Stimulated activated CD4-positive, alpha-beta T cell treated with anti-CD3 and anti-CD28 coated beads, Interleukin-4, amount 100 ng/mL, for 4 hours (primary cell): ENCODE results near the gene GPM6B.

Source experiments
- DNase-seq, 2 experiments: peaks; one replicate each; pipeline ENCODE4 v3.0.0-alpha.2; 2020

The GPM6B gene

GRCh38 chrX:13816643-13817627 is at the start of gene GPM6B:
GPM6B (minus strand) TSS chrX:13817093; CDS start chrX:13816904, 189 bp downstream.
- DNase-seq: no peak

- no peak for DNase-seq
Observed at GRCh38 chrX:13864264-13864663, 47.4 kb upstream of the GPM6B start.

GRCh38 chrX:13863324-13863723 is 46.4 kb upstream of the GPM6B start:
- no peak for DNase-seq

GRCh38 chrX:13859724-13860123 is 42.8 kb upstream of the GPM6B start:
- no peak for DNase-seq

DNA sequence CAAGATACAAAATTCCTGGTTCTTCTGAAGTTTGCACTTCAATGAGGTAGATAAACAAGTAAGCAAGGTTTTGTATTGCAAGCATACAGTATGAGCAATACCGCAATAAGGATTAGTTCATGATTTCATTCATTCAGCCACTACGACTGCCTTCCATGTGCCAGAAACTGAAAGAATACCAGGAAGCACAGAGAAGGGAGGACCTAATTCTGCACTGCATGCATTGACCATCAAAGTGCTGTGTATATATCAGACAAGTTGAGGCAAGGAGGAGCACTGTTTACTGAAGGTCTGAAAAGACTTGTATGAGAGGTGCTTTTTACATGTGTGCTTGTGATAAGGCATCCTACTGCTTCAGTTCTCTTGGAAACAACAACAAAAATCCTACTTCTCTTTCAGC is 40.9 kb upstream of the GPM6B start:
- no peak for DNase-seq

DNA sequence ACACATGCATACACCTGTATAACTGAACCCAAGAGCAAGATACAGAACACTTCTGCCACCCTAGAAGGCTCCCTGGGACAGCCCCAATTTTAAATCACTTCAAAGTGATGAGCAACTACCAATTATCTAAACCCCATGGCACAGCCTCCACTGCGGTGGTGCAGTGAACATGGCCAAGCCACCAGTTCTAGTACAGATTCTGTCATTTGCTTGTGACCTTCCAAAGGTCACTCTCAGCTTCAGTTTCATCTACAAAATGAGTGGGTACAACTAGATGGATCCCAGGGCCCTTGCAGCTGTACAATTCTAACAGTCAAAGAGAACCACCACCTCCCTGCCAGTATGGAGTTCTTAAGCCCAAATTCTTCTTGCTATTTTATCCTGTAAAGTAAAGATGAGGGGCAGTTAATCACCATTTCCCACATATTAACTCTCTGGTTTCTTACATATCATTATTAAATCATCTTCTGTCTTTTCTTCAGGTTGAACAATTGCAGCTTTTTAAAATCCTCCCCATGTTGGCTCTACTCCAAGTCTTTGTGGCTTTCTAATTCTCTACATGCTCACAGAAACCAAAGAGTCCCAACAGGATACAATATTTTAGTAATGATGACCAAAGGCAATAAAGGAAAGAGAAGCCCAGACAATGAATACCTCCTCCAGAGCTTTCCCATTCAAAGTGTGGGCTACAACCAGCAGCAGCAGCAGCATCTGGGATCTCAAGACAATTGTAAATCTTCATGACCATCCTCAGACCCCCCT is 39.0 kb upstream of the GPM6B start:
- no peak for DNase-seq

DNA sequence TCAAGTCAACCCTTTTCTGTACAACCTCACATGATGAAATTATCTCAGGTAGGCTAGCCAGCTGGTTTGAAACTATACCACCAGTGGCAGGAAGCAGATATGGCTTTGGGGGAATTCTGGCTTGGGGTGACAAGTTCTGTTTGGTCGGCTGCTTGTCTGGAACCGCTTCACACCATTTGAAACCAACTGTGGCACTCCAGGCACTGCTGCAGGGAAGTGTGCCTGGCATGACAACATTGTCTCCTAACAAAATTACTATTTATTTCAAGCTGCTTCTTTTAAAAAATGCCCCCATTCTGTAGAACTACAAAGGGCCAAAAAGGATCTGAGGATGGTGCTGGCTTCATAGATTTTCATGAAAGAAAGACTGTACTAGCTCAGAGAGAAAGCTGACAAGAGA is 37.1 kb upstream of the GPM6B start:
- DNase-seq: no peak

GRCh38 chrX:13852001-13852695 is 35.3 kb upstream of the GPM6B start:
- no peak for DNase-seq

- DNase-seq: no peak
Observed at GRCh38 chrX:13845721-13846378, 29.0 kb upstream of the GPM6B start.

DNA sequence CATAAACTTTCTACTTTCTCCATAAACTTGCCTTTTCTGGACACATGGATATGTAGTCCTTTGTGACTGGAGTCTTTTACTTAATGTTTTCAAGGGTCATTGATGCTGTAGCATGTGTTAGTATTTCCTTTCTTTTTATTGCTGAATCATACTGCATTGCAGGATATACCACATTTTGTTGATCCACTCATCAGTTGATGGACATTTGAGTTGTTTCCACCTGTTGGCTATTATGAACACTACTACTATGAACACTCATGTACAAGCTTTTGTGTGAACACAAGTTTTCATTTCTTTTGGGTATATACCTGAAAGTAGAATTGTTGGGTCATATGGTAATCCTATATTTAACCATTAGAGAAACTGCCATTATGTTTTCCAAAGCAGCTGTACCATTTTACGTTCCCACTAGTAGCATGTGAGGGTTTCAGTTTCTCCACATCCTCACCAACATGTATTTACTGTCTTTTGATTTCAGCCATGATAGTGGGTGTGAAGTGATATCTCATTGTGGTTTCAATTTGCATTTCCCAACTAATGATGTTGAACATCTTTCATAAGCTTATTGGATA is 26.3 kb upstream of the GPM6B start:
- no peak for DNase-seq

DNA sequence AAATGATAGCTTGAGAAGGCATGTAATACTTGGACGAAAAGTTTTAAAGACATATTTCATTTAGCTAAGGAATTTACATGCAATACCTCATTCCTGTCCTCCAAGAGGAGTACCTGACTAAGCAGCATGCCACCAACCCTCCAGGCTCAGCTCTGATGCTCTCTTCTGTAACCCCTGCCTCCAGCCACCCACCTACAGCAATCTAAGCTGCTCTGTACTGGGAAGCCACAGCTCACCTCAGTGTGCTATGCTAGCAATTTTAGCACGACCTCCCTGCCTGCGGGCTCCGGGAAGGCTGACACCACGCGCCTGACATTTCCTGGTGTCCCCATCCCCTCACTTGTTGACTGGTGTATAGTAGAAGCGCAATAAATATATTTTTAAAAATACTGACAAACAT is 23.2 kb upstream of the GPM6B start:
- no peak for DNase-seq

- no peak for DNase-seq
Observed at GRCh38 chrX:13837290-13837745, 20.4 kb upstream of the GPM6B start.

DNA sequence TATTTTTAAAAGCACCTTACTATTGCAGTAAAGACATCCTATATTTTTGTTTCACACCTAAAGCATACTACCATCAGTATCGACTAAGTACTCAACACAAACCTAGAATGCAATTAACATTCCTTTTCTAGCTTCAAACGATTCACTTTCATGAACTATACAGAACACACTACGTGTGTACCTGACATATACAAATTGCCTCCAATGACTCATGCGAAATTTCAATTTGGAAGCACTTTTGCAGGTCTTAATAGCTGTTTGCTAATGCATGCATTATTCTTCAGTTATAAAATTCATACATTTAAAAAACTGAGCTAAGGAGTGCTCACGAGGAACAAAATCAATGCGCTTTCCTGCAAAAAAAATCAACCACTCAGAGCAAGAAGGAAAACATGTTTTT is 19.7 kb upstream of the GPM6B start:
- no peak for DNase-seq

DNA sequence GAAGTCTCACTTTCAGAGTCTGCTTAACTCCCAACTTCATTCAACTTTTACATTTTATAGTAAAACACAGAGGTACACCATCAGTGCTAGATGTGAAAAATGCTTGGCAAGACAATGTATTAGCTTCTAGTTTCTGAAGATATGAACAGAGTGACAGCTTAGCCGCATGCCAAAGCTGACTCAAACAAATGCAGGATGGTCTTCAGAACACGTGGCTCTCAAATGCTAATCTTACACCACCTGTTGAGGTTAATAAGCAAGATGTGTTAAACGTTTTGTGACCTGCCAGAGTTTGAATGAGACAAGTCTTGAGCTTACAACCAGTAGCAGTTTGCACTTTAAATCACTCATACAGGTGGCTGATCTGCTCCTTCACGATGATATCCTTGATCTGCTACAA is 18.9 kb upstream of the GPM6B start:
- DNase-seq: no peak

- no peak for DNase-seq
Observed at GRCh38 chrX:13834355-13834754, 17.5 kb upstream of the GPM6B start.

- no peak for DNase-seq
Observed at GRCh38 chrX:13829983-13830382, 13.1 kb upstream of the GPM6B start.

DNA sequence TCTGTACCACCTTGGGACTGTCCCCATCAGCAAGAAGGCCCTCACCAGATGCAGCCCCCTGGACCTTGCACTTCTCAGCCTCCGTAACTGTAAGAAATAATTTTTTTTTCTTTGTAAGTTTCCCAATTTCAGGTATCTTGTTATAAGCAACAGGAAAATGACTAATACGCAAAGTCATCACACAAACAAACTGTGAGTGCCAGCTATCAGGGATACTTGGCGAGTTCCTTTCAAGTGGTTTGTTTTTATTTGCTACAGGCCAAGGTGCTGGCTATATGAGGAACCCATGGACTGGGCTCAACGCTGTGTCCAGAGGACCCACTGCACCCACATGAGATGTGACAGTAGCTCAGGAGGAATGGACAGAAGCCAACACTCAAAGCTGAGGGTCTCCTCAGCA is 11.5 kb upstream of the GPM6B start:
- no peak for DNase-seq

DNA sequence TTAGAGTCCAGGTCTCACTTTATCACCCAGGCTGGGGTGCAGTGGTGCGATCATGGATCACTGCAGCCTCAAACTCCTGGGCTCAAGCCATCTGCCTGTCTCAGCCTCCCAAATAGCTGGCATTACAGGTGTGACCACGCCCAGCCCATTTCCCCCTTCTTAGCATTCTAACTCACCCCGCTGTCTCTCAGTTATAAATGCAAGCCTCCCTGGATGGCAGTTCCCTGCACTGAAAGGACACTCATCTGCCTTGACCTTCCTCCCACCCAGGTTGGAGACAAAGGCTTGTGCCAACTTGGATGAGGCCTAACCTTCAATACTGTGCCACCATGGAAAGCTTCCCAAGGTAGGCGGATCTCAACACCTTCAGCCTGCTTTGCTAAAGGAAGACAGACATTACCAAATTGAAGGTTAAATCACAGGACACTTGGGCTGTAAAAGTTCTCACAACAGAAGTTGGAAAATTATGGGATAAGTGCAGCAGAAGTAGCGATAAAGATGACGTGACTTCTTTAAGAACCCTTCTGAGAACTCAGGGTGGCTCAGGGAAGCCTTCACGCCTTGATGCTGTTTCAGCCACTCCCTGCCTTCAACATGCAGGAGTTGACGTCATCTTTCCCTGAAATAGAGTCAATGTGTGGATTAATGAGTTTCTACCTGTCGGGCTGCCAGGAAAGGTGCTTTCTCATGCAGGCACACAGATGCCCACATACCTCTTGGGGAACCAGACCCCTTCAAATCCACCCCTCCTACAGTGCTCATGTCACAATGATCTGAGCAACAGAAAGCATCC is 10.6 kb upstream of the GPM6B start:
- DNase-seq: no peak

DNA sequence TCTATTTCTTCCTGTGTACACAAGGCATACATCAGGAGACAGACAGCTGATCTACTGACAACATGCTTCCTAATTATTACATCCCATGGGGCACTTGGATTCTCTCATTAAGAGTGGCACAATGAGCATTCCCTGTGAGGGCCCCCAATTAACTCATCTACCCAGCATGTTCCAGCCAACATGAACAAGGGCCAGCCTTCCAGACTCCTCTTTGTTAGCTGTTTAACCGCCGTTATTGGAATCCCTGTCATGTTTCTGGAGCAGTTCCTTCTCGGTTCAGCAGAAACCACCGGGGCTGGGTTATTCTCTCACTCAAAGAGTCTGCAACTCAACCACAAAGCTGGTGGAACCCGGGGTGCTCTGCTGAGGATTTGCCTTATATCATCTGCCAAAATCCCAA is 9.9 kb upstream of the GPM6B start:
- no peak for DNase-seq

DNA sequence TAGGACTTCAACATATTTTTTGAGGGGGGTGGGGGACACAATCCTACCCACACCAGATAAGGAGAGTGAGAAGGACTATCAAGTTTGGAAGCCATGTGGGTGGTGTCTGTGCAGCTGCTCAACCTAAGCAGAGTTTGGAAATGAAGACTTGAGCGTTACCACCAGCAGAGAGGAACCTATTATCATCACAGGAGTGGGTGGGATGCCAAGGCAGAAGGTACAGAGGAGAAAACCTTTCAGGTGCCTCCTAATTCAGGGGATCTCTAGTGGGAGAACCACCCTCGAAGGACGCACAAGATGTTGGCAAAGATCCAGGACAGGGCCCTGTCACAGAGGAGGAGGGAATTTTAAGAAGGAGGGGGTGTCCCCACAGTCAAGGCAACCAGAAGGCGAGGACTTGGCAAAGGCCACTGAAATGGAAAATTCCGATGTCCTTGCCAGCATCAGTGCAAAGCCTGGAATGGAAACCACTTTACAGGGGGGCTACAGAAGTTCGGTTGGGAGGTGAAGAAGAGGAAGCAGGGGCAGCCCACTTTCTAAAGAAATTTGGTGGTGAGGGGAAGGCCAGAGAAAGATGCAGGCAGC is 8.4 kb upstream of the GPM6B start:
- no peak for DNase-seq

GRCh38 chrX:13824746-13825145 is 7.9 kb upstream of the GPM6B start:
- no peak for DNase-seq
